Measurements from ENCODE around the gene HMCN2. TPM values are rescaled to one million over a fixed set of nuclear protein-coding genes. Genes with fewer than 3 reads are reported as not detected.

HMCN2 gene
- total and polyA plus RNA-seq, 2 donors (not counting 3 experiments of a cell fraction or from before 2014, with no cell fraction given) = 0.04 to 0.24 TPM

DNA sequence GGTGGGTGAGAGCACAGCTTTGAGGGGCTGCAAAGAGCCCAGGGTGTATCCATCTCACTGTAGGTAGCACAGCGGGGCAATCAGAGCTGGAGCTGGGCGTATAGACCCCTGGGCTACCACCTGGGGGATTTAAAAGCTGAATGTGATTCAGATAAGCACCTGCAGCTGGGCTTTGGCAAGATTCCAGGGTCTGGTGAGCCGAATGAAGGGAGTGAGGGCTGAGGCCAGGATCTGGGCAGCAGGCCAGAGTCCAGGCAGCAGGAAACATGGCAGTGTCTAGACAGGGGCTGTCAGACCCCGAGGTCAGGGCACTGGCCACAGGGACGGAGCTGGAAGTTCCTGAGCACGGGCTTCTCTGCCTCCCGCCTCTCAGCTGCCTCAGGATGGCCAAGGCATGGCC lies 187.9 kb downstream of the HMCN2 start:
- H3K4me2 ChIP-seq (ENCODE audit: insufficient read depth, low read length) = no peak overlapping the region
- peaks cover 30% of the 10 kb centered on the region for H3K4me1 ChIP-seq (ENCODE audit: control insufficient read depth, extremely low read depth, insufficient read depth, low read length)
- peaks cover 0 to 2% of the 10 kb centered on the region in 2 experiments for H3K27me3 ChIP-seq (ENCODE audit: control insufficient read depth in 2 of 2, insufficient read depth in 2 of 2, low read length in 2 of 2)
- TF ChIP-seq, protein P1, sequence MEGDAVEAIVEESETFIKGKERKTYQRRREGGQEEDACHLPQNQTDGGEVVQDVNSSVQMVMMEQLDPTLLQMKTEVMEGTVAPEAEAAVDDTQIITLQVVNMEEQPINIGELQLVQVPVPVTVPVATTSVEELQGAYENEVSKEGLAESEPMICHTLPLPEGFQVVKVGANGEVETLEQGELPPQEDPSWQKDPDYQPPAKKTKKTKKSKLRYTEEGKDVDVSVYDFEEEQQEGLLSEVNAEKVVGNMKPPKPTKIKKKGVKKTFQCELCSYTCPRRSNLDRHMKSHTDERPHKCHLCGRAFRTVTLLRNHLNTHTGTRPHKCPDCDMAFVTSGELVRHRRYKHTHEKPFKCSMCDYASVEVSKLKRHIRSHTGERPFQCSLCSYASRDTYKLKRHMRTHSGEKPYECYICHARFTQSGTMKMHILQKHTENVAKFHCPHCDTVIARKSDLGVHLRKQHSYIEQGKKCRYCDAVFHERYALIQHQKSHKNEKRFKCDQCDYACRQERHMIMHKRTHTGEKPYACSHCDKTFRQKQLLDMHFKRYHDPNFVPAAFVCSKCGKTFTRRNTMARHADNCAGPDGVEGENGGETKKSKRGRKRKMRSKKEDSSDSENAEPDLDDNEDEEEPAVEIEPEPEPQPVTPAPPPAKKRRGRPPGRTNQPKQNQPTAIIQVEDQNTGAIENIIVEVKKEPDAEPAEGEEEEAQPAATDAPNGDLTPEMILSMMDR (IDR thresholded peaks at IDR 0.05; ENCODE audit: extremely low read depth in 1 of 2, insufficient read depth in 1 of 2, low read depth in 1 of 2, low read length in 2 of 2) = no peak
- TF ChIP-seq POLR2AphosphoS5 (IDR thresholded peaks at IDR 0.05; ENCODE audit: insufficient read depth, low read depth, low read length) = peak; percentile 75
- TF ChIP-seq, protein P2, sequence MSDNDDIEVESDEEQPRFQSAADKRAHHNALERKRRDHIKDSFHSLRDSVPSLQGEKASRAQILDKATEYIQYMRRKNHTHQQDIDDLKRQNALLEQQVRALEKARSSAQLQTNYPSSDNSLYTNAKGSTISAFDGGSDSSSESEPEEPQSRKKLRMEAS (IDR thresholded peaks at IDR 0.05; ENCODE audit: insufficient read depth, insufficient read length) = no peak
- TF ChIP-seq EZH2 (IDR thresholded peaks at IDR 0.05; ENCODE audit: borderline replicate concordance, low read depth, low read length, severe bottlenecking) = no peak
- TF ChIP-seq POLR2A (IDR thresholded peaks at IDR 0.05; ENCODE audit: low read depth, low read length) = no peak
- peak; percentile 51 for TF ChIP-seq GATA2 (IDR thresholded peaks at IDR 0.05; ENCODE audit: insufficient read depth, insufficient read length, low read depth, low read length)
- TF ChIP-seq JUN (IDR thresholded peaks at IDR 0.05; ENCODE audit: borderline replicate concordance, insufficient read depth, insufficient read length, low read depth) = no peak
- TF ChIP-seq FOS (IDR thresholded peaks at IDR 0.05; ENCODE audit: borderline replicate concordance, insufficient read depth, low read length) = peak; percentile 15
- TF ChIP-seq MYC (IDR thresholded peaks at IDR 0.05; ENCODE audit: low read depth, low read length) = no peak
- H3K36me3 ChIP-seq (ENCODE audit: control insufficient read depth in 2 of 2, extremely low read depth in 1 of 2, insufficient read depth in 2 of 2, low read length in 2 of 2) = no peaks in the 10 kb centered on the region
- ChIA-PET CTCF (interaction anchor here (0.6 to 2.1 kb wide), 9 partner anchors 9 to 729 kb away, joined by 3 to 13 read pairs (median 4); no protein-coding TSS in a partner anchor), POLR2A (interaction anchor here (0.6 to 1.0 kb wide), 2 partner anchors 10 to 421 kb away, joined by 3 read pairs; no protein-coding TSS in a partner anchor)
- no peak overlapping the region for H3K9ac ChIP-seq (replicated peaks; ENCODE audit: extremely low read depth, insufficient read depth, low read length)
- DNase-seq (ENCODE audit: low read depth, low spot score) = peak; percentile 93
- H3K4me3 ChIP-seq (replicated peaks in 1 of 3; ENCODE audit: insufficient read depth in 1 of 3, low read depth in 1 of 3, low read length in 3 of 3) = no peak overlapping the region
- no TSS peak for BruUV-seq (replicated peaks)
- intact Hi-C loops (cut with micrococcal nuclease) = loop anchor here (1.0 to 5.0 kb wide), 2 partner anchors 26 to 394 kb away; no protein-coding TSS in a partner anchor
- H3K27ac ChIP-seq (ENCODE audit: insufficient read depth, low read depth, low read length) = no peak overlapping the region
- FAIRE-seq = peak; percentile 99
- dilution Hi-C loops (cut with MboI; ENCODE audit: extremely low pct_ligation_motif_present, low sequenced_read_pairs) = no loop called here
- H2AFZ ChIP-seq (ENCODE audit: low read depth, low read length) = no peak overlapping the region
- no peaks in the 10 kb centered on the region for H3K9me3 ChIP-seq (replicated peaks; ENCODE audit: control insufficient read depth, insufficient read depth, low read length)
- H3K79me2 ChIP-seq (ENCODE audit: control insufficient read depth, insufficient read depth, low read length) = no peaks in the 10 kb centered on the region
- H3K9me1 ChIP-seq (replicated peaks; ENCODE audit: control insufficient read depth, extremely low read depth, insufficient read depth, low read length) = no peaks in the 10 kb centered on the region
- H4K20me1 ChIP-seq (replicated peaks; ENCODE audit: control insufficient read depth, extremely low read depth, insufficient read depth, low read length) = no peaks in the 10 kb centered on the region
